A172 (cell line): ENCODE results near the gene HLF. TPM values are rescaled to one million over a fixed set of nuclear protein-coding genes. Genes with fewer than 3 reads are reported as not detected.

Experiments used
- DNase-seq: peaks from one replicate; pipeline ENCODE4 v3.0.0-alpha.2; 2015; ENCODE audit warnings: low spot score
- total RNA-seq: library from RNA; depleted of rRNA; stranded (reverse); fragments of >200 nt; shearing (Covaris generic); gene quantifications from 2 replicates; pipeline ENCODE4 v1.2.3, GENCODE V29; 2014

The HLF gene
- total RNA-seq, 1 experiment from 2014 or later = not detected

DNA sequence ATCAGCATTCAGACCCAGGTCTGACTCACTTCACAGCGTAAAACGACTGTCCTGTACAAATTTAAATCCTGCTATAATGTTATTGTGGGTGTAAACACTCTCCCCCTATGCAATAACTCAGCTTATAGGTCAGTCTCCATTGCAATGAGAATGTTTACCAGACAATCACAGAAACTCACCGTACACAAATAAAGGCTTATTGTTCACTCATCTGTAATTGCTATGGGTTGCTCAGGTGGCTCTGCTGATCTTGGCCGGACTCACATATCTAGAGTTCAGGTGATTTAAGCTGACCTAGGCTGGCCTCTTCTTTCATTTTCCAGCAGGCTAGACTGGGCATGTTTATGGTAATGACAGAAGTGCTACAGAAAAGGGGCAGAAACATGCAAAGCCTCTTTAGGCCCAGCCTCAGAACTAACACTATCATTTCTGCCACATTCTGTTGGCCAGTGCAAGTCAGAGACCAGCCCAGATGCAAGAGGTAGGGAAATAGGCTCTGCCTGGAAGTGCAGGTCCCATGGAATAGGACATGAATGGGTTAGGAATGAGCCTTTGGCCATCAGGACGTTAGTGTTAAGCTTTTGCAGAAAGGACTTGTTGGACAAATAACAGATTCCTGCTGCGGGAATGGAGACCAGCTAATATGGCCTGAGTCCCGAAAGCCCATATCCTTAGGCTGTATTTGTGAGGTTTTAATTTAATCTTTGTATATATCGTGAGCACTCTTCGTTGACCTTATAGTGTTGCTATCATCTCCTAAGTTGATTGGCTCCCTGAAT lies 44.0 kb downstream of the HLF start:
- DNase-seq = no peak

DNA sequence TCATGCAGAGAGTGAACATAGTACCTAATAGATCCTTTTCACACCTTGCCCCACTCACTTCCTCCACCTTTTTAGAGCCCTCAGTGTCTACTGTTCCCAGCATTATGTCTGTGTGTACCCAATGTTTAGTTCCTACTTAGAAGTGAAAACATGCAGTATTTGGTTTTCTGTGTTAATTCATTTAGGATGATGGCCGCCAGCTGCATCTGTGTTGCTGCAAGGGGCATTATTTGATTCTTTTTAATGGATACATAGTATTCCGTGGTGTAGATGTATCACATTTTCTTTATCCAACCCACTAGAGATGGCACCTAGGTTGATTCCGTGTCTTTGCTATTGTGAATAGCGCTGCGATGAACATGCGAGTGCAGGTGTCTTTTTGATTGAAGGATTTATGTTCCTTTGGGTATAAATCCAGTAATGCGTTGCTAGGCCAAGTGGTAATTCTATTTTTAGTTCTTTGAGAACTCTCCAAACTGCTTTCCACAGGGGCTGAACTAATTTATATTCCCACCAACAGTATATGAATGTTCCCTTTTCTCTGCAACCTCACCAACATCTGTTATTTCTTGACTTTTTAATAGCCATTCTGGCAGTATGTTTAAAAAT lies 47.1 kb downstream of the HLF start:
- no peak for DNase-seq

DNA sequence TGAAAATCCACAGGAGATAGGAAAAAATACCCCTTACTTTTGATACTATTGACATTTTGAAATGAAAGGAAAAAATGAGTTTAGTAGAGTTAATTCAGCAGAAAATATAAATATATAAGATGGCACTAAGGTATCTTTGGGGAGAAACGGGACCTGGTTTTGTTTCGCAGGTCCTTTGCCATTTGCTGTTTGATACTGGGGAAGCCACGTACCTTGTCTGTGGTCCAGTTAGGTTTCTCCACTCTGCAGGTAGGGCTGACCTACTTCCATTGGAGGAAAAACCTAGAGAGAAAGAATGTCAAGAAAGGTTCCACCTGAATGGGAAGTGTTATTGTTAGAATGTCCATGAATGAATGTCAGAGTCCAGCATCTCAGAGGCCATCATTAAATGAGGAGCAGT lies 48.1 kb downstream of the HLF start:
- DNase-seq = no peak

DNA sequence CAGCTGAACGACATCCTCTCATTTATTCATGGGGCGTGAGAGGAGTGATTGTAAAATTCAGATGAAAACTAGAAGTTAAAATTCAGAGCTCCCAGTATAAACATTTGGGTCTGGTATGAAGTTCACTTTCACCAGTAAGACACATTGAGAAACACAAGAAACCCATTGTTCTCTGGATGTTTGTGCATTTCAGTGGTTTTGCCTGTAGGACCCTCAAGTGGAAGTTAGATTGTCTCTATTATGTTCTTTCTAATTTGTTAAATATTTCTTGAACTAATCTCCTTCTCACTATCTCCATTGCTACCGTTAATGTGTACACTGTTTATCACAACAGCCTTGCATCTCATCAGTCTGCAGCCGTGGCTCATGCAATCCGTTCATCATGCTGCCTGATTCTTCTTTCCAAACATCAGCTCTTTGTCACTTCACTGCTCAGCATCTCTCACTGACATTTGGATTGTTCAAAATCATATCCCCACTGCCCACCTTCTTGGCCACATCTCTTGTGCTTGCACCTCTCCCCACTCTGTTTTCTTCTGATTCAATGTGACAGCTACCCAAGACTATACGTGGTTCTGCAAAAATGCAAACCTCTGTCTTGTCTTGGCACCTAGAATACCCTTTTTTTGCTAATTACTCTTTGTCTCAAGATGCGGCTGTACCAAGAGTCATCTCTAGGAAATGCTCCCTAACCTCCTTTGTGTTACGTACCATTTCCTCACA lies 49.5 kb downstream of the HLF start:
- no peak for DNase-seq

DNA sequence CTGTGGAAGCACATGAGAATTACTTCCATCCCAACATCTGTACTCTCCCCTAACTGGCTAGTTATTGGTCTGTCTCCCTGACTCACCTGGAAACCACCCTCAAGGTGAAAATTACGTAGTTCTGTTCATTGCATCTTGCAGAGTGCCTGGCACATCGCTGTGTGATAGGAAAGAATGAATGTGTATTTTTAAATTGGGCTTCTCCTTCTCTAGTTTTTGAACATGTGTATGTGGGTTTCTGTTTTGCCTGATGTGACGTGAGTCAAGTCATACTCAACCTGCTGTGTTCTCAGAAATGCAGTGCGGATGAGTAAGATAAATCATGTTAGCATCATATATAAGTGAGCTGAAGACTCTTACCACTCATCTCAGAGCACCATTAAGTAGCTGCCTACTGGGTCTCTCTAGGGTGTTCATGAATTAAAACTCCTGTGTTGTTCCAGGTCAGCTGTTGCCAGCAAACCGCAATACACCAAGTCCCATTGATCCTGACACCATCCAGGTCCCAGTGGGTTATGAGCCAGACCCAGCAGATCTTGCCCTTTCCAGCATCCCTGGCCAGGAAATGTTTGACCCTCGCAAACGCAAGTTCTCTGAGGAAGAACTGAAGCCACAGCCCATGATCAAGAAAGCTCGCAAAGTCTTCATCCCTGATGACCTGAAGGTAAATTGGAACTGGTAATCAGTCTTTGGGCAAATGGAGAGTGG lies 50.2 kb downstream of the HLF start:
- DNase-seq = no peak

DNA sequence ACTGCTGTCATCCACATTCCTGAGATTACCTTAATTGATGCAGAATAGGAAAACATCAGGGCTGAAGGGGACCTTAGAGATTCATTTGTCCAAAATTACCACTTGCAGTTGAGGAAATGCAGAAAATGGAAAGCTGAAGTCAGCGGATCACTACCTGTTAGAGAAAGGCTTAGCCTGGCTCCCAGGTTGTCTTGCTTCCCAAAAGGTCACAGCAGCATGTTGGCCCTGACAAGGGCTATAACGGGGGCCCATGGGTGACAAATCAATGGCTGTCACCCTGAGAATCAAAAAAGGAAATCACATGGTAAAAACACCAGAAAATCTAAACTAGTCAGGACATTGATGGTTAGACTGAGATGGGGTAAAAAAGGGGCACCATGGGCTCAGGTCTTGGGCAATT lies 51.7 kb downstream of the HLF start:
- DNase-seq = no peak

DNA sequence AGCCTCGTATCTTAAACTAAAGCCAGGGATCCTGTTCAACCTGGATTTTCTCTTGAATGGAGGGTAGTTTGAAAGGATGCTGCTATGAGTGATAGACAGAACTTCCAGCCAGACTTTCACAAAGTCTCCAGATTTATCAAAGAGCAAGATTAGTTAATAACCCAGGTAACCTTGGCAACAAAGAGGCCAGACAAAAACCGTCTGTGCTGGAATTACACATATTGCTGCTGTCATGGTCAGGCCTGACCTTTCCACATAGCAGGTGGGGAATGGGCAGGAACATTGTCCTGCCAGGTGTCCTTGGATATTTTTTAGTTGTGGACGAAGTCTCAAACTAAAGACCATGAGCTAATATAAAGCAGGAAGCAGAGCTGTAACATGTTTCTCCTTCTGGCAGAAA lies 52.5 kb downstream of the HLF start:
- no peak for DNase-seq

DNA sequence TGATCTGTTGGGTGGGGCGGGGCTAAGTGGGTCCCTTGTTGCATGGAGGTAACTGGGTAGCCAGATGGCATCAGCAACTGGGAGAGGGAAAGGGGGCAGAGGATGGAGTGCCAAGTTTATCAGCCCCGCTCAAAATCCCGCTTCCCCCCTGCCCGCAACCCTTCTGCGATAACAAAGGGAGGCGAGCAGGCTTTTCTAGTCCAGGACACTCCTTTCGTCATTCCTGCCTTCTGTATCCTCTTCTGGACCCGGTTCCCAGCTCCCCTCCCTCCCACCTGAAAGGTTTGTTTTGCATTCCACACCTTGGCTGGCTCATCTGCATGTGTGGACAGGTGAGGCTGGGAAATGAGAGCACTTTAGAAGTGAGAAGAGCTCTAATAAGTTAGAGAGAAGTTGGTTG lies 53.3 kb downstream of the HLF start:
- DNase-seq = no peak

DNA sequence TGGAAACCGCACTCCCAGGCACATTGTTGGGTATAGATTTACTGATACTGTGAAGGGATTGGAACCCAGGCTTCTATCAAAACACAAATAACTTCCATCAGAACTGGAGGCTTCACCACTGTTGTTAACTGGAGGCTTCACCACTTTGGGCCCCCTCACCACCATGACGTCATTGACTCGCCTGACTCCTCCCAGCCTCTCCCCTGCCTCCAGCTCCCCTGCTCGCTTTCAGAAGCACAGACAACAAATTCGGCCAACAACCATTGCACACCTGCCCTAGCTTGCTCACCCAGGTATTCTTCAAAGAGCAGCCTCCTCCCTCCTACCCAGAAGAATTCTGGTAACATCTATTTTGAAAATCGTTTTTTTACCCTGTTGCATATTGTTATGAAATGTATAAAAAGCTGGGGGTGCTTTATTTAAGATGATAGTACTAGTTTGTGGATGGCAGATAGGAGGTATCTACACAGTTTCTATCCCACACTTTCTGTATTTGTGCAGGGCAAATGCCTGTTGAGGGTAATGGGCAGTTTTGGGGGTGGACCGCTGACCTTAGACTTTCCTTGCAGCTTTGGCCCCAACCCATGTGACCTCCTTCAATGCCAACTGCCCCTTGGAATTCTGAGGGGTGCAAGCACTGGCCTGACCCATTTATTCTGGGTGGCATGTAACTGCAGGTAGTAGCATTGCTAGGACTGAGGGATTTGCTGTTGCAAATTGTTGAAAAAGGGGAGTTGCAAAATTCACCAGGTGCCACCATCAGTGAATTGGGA lies 54.1 kb downstream of the HLF start:
- no peak for DNase-seq

DNA sequence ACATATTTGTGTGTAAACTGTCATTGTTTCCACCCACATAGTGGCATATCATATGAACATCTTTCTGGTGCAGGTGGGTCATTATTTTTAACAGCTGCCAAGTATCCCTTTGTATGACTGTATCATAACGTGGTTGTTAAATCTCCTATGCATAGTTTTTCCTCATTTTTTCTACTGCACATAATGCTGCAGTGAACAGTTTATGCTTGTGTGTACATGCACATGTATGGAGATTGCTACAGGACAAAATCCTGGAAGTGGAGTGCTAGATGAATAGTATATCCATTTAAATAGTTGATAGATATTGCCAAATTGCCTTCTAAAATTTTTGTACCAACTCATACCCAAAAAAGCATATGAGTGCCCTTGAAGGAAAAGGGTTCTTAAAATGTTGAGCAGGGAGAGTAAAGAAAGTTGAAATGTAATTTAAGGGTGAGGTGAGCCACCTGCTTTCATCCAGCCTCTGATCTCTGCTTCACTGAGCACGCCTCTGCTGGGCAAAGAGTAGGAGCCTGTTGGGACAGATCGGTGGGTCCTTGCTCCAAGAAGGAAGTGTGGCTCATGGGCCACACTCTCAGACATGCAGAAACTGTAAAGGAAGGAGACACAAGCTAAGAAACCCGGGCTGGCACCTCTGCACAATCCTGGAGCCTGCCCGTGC lies 55.3 kb downstream of the HLF start:
- DNase-seq = no peak

DNA sequence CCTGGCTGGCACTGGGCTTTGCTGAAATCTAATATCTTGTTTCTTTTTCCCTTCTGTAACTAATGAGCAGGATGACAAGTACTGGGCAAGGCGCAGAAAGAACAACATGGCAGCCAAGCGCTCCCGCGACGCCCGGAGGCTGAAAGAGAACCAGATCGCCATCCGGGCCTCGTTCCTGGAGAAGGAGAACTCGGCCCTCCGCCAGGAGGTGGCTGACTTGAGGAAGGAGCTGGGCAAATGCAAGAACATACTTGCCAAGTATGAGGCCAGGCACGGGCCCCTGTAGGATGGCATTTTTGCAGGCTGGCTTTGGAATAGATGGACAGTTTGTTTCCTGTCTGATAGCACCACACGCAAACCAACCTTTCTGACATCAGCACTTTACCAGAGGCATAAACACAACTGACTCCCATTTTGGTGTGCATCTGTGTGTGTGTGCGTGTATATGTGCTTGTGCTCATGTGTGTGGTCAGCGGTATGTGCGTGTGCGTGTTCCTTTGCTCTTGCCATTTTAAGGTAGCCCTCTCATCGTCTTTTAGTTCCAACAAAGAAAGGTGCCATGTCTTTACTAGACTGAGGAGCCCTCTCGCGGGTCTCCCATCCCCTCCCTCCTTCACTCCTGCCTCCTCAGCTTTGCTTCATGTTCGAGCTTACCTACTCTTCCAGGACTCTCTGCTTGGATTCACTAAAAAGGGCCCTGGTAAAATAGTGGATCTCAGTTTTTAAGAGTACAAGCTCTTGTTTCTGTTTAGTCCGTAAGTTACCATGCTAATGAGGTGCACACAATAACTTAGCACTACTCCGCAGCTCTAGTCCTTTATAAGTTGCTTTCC lies 56.0 kb downstream of the HLF start:
- no peak for DNase-seq

DNA sequence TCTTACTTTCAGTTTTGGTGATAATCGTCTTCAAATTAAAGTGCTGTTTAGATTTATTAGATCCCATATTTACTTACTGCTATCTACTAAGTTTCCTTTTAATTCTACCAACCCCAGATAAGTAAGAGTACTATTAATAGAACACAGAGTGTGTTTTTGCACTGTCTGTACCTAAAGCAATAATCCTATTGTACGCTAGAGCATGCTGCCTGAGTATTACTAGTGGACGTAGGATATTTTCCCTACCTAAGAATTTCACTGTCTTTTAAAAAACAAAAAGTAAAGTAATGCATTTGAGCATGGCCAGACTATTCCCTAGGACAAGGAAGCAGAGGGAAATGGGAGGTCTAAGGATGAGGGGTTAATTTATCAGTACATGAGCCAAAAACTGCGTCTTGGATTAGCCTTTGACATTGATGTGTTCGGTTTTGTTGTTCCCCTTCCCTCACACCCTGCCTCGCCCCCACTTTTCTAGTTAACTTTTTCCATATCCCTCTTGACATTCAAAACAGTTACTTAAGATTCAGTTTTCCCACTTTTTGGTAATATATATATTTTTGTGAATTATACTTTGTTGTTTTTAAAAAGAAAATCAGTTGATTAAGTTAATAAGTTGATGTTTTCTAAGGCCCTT lies 56.8 kb downstream of the HLF start:
- DNase-seq = peak; percentile 7

DNA sequence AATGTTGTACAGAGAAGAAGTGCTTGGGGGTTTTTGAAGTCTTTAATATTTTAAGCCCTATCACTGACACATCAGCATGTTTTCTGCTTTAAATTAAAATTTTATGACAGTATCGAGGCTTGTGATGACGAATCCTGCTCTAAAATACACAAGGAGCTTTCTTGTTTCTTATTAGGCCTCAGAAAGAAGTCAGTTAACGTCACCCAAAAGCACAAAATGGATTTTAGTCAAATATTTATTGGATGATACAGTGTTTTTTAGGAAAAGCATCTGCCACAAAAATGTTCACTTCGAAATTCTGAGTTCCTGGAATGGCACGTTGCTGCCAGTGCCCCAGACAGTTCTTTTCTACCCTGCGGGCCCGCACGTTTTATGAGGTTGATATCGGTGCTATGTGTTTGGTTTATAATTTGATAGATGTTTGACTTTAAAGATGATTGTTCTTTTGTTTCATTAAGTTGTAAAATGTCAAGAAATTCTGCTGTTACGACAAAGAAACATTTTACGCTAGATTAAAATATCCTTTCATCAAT lies 57.8 kb downstream of the HLF start:
- no peak for DNase-seq

DNA sequence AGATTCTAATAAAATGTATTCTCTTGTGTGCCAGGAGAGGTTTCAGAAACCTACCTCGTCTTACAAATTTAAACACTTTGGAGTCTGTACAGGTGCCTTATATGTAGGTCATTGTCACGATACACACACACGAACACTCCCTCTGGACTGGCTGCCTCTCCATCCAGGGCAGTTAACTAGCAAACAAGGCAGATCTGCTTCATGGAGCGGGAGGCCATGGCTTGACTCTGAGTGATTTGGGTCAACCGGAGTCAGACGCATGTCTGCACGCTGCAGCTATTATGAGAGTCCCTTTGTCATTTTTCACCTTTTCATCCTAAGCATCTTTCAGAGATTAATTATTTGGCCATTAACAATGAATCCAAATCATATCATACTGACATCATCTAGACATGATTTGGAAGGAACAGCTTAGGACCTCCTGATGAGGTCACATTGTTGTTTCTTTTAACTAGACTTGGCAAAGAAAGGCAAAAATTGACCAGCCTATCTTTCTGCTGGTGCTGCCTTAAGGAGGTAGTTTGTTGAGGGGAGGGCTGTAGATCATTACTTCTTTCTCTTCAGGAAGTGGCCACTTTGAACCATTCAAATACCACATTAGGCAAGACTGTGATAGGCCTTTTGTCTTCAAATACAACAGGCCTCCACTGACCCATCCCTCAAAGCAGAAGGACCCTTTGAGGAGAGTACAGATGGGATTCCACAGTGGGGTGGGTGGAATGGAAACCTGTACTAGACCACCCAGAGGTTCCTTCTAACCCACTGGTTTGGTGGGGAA lies 58.9 kb downstream of the HLF start:
- no peak for DNase-seq

DNA sequence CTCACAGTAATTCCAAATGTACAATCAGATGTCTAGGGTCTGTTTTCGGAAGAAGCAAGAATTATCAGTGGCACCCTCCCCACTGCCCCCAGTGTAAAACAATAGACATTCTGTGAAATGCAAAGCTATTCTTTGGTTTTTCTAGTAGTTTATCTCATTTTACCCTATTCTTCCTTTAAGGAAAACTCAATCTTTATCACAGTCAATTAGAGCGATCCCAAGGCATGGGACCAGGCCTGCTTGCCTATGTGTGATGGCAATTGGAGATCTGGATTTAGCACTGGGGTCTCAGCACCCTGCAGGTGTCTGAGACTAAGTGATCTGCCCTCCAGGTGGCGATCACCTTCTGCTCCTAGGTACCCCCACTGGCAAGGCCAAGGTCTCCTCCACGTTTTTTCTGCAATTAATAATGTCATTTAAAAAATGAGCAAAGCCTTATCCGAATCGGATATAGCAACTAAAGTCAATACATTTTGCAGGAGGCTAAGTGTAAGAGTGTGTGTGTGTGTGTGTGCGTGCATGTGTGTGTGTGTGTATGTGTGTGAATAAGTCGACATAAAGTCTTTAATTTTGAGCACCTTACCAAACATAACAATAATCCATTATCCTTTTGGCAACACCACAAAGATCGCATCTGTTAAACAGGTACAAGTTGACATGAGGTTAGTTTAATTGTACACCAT lies 59.7 kb downstream of the HLF start:
- DNase-seq = no peak

DNA sequence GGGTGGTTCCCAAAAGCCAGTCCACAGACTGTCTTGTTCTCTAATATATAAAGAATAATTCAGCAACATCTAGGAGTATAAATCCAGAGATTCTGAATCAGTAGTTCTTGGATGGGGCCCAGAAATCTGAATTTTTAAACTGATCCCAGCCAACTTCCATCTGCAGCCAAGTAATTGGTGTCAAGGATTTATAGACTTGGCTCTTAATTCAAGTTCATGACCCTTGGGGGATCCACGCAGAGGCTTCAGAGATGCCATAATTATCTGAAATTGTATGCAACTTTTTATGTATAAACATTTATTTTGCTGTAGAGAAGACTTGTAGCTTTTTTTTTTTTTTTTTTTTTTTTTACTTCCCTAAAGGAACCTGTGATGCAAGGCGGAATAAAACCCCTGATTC lies 60.6 kb downstream of the HLF start:
- DNase-seq = no peak

DNA sequence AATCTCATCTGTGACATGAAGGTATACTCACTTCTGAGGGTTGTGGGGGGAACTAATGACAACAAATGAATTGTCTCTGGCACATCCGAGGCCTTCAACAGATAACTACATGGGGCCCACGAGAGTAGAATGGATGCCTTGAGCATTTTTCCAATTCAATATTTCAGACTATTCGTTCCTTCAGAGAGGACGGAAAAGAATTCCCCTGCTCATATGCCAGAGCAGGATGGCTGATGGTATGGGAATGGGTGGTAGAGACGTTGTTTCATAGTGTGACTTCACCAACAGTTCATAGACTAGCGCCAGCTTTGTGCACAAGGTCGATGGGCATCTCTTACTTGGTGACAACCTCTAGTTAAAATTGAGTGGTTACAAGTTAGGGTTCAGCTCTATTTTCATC lies 61.3 kb downstream of the HLF start:
- DNase-seq = no peak
